ENCODE data around the gene TPCN1.

DNA sequence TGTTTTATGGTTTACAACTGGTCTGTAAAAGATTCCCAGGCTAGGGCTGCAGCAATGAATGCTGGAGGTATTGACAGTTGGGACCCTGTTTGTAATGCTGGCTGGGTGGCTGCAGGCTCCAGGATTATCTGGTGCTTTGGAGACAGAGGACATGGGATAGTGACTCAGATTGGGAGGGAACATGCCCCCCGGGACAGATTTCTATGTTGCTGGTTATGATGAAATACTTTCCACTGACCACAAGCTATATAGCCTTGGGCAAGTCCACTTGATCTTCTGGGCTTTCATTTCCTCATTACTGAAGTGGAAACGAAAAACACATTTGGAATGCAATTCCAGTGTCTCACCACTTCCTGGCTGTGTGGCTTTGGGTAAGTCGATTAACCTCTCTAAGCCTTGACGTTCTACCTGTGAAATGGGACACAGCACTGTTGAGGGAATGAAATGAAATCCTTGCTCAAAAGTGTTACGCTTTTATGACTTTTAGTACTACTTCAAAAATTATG, 6.3 kb upstream of the TPCN1 start:
- TF ChIP-seq POLR2A (IDR thresholded peaks at IDR 0.05): no peak
- TF ChIP-seq, protein P1, sequence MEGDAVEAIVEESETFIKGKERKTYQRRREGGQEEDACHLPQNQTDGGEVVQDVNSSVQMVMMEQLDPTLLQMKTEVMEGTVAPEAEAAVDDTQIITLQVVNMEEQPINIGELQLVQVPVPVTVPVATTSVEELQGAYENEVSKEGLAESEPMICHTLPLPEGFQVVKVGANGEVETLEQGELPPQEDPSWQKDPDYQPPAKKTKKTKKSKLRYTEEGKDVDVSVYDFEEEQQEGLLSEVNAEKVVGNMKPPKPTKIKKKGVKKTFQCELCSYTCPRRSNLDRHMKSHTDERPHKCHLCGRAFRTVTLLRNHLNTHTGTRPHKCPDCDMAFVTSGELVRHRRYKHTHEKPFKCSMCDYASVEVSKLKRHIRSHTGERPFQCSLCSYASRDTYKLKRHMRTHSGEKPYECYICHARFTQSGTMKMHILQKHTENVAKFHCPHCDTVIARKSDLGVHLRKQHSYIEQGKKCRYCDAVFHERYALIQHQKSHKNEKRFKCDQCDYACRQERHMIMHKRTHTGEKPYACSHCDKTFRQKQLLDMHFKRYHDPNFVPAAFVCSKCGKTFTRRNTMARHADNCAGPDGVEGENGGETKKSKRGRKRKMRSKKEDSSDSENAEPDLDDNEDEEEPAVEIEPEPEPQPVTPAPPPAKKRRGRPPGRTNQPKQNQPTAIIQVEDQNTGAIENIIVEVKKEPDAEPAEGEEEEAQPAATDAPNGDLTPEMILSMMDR (IDR thresholded peaks at IDR 0.05): peak in 1 of 12 donors; percentile 12
